GM18507 (cell line): Measurements from ENCODE around the gene FSHB.
A peak's percentile ranks its signal among the peaks of the same experiment; 100 is the strongest.
"Not testable (repeated sequence)": the region's sequence is repeated elsewhere in the genome, so short reads cannot be mapped to it uniquely, and the experiment has no call there.

Source experiments
- DNase-seq: peaks from one replicate; pipeline ENCODE4 v3.0.0; 2011; ENCODE audit warnings: low read depth; ENCODE audit not compliant: insufficient read length; ENCODE audit errors: extremely low spot score
- FAIRE-seq: peaks from 2 replicates; lab custom pipeline; 2011; peaks lifted over from hg19 to GRCh38; lab: Jason Lieb, UNC

Gene FSHB

GRCh38 chr11:30230714-30231113 lies at the start of gene FSHB:
Gene FSHB (plus strand): TSS chr11:30231014. CDS start chr11:30231903, 889 bp downstream.
- no peak for FAIRE-seq
- DNase-seq: no peak

- no peak for DNase-seq
- no peak for FAIRE-seq
These were observed 44.1 kb upstream of the FSHB start for GRCh38 chr11:30186748-30187147.

- FAIRE-seq: no peak
These were observed 38.2 kb upstream of the FSHB start for GRCh38 chr11:30192620-30193019.

GRCh38 chr11:30196400-30197206 lies 34.2 kb upstream of the FSHB start:
- DNase-seq (peak; percentile 8), FAIRE-seq (peak; percentile 87)

More at GRCh38 chr11:30192620-30193019, 38.2 kb upstream of the FSHB start:
- no peak for DNase-seq

GRCh38 chr11:30197869-30198268 lies 32.9 kb upstream of the FSHB start:
- FAIRE-seq (no peak), DNase-seq (no peak)

- not testable (repeated sequence) for DNase-seq, FAIRE-seq
These were observed 27.8 kb upstream of the FSHB start for GRCh38 chr11:30202989-30203388.

GRCh38 chr11:30203850-30204249 lies 27.0 kb upstream of the FSHB start:
- FAIRE-seq (no peak), DNase-seq (no peak)

- DNase-seq: peak; percentile 2
- FAIRE-seq: peak; percentile 79
These were observed 24.4 kb upstream of the FSHB start for GRCh38 chr11:30206249-30206996.

- FAIRE-seq (no peak), DNase-seq (no peak)
These were observed 20.5 kb upstream of the FSHB start for GRCh38 chr11:30210357-30210756.

GRCh38 chr11:30216534-30216933 lies 14.3 kb upstream of the FSHB start:
- no peak for FAIRE-seq

GRCh38 chr11:30218278-30218677 lies 12.5 kb upstream of the FSHB start:
- DNase-seq (no peak), FAIRE-seq (no peak)

More at GRCh38 chr11:30216534-30216933, 14.3 kb upstream of the FSHB start:
- DNase-seq: no peak

- DNase-seq (no peak), FAIRE-seq (no peak)
These were observed 5.2 kb upstream of the FSHB start for GRCh38 chr11:30225642-30226041.

- DNase-seq: no peak
- FAIRE-seq: no peak
These were observed 2.4 kb upstream of the FSHB start for GRCh38 chr11:30228323-30228884.

- FAIRE-seq (no peak), DNase-seq (no peak)
These were observed 8.2 kb downstream of the FSHB start for GRCh38 chr11:30239025-30239424.

GRCh38 chr11:30244265-30244664 lies 13.5 kb downstream of the FSHB start:
- DNase-seq (no peak), FAIRE-seq (no peak)

- no peak for FAIRE-seq
- no peak for DNase-seq
These were observed 14.8 kb downstream of the FSHB start for GRCh38 chr11:30245621-30246020.

GRCh38 chr11:30254307-30255298 lies 23.8 kb downstream of the FSHB start:
- DNase-seq (no peak), FAIRE-seq (no peak)

- no peak for DNase-seq
- FAIRE-seq: no peak
These were observed 24.8 kb downstream of the FSHB start for GRCh38 chr11:30255637-30256036.

GRCh38 chr11:30257058-30257457 lies 26.2 kb downstream of the FSHB start:
- FAIRE-seq: no peak

More at GRCh38 chr11:30257058-30257457, 26.2 kb downstream of the FSHB start:
- no peak for DNase-seq
